DMS 273 (cell line): Measurements from ENCODE around the gene ZFP91.
"Not testable (repeated sequence)": the region's sequence is repeated elsewhere in the genome, so short reads cannot be mapped to it uniquely, and the experiment has no call there.

ENCODE experiments used
- DNase-seq: peaks from one replicate; lab custom pipeline; 2025; ENCODE audit not compliant: unreplicated experiment; lab: John Stamatoyannopoulos, UW

ZFP91 gene

GRCh38 chr11:58578635-58579191, at the start of gene ZFP91:
Gene ZFP91, plus strand, starts transcription at chr11:58579063. Its CDS starts 219 bp downstream, at chr11:58579282.
- DNase-seq = peak; percentile 98

- no peak for DNase-seq
Measured at GRCh38 chr11:58530236-58530635, 48.6 kb upstream of the ZFP91 start.

DNA sequence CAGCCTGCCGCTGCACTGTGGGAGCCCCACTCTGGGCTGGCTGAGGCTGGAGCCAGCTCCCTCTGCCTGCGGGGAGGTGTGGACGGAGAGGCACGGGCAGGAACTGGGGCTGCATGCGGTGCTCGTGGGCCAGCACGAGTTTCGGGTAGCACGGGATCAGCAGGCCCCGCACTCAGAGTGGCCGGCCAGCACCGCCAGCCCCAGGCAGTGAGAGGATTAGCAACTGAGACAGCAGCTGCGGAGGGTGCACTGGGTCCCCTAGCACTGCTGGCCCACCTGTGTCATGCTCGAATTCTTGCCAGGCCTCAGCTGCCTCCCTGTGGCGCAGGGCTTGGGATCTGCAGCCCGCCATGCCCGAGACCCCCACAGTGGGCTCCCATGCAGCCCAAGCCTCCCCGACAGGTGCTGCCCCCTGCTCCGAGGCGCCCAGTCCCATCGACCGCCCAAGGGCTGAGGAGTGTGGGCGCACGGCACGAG, 47.0 kb upstream of the ZFP91 start:
- no peak for DNase-seq

GRCh38 chr11:58546841-58547240, 32.0 kb upstream of the ZFP91 start:
- no peak for DNase-seq

DNA sequence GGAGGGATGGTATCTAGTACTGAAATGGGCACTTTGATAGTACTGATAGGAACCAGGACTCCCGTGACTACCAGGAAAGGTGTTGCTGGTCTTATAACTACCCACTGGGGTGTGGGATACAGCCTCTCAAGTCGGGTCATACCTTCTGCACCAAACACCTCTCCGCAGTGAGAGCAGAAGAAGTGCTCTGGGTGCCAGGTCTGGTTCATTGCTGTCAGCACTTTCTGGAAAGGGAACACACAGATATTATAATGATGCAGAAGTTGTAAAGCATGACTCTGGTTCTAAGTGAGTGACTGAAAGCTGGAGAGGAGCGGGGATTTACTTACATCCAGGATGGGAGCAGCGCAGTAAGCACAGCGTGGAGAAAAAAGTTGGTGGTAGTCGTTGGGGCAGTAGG, 29.2 kb upstream of the ZFP91 start:
- no peak for DNase-seq

GRCh38 chr11:58560842-58561241, 18.0 kb upstream of the ZFP91 start:
- no peak for DNase-seq

DNA sequence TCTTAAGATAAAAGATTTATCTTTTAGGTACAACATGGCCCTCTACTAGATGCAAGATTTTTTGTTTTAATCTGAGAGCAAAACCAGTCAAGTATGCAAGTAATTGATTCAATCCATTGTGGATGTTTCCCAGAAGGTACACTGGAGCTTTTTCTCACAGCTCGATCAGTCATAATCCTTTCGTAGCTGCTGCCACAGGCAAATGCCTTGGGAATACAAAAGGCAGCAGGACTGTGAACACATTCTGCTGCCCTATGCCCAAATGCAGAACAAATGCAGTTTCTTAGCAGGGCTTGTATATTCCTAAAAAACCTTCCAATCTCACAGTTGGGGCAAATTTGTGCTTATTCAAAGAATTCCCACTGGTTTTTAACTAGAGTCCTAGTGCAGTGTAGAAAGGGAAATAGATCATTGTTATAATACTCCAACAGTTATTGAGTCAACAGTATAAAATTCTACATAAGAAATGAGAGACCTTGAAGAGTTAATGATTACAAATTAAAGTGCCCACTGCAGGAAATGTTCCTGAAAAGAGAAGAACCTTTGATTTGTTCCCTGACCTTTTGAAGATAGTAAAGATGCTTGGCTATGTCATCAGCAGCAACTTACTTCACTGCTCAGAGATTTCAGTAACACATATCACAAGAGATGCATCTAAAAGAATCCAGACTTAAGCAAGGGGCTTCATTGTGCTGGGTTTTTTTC, 17.3 kb upstream of the ZFP91 start:
- no peak for DNase-seq

DNA sequence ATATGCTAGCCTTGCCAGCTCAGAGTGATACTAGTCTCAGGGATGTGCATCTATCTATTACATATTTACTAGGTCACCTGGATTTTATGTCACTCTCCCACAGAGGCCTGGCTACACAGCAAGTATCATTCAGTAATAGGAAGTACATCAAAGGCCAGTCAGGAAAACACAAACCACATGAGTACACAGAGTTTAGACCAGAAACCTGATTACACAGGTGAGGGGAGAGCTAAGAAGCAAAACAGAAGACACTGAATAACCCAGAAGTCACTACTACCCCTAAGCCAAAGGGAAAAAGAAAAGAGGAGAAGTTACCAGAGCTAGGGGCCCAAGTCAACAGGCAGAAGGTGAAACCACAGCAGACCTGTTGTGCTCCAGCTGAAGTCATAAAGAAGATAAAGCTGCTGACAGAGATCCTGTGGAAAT, 16.5 kb upstream of the ZFP91 start:
- DNase-seq = no peak

DNA sequence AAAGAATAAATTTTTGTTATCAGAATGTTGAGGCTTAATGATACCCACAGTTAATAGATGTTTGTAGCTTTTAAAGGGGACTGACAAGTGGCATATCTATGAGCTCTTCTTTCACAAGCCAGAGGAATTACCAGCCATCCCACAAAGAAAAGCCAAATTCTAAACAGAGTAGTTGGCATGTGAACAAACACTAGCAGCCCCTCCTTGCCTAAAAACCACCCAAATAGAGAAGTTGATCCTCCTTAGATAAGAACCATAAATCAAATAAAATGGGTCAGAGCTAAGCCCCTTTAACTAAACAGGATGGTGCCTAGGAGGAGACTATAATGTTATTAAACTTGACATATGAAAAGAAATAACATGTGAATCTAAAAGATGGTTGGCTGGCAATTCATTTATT, 14.6 kb upstream of the ZFP91 start:
- DNase-seq = no peak

- DNase-seq = peak; percentile 73
Measured at GRCh38 chr11:58567889-58568512, 10.9 kb upstream of the ZFP91 start.

DNA sequence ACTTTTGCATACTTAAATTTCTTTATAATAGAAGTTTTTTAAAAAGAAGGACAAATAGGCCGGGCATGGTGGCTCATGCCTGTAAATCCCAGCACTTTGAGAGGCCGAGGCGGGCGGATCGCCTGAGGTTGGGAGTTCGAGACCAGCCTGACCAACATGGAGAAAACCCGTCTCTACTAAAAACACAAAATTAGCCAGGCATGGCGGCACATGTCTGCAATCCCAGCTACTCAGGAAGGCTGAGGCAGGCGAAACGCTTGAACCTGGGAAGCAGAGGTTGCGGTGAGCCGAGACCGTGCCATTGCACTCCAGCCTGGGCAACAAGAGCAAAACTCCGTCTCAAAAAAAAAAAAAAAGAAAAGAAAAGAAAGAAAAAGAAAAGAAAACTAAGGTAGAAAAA, 6.0 kb upstream of the ZFP91 start:
- DNase-seq = not testable (repeated sequence)

GRCh38 chr11:58573451-58574104, 5.3 kb upstream of the ZFP91 start:
- no peak for DNase-seq

DNA sequence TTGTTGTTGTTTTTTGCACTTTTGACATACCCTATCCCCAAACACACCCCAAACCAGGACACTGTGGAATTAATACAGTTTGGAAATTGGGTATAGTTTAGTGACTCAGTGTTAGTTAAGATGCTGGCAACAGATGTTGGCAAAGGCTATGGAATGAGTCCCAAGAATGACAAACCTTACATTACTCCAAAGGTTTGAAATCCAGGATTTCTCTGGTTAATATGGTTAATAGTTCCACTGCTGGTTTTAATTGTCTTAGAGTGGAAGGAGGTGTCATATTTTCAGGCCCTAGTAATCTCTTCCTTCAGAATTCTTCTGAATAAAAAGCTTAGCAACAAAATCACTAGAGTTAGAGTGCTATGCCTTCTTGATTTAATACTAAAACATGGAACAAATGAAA, 4.0 kb upstream of the ZFP91 start:
- DNase-seq = no peak

- DNase-seq = no peak
Measured at GRCh38 chr11:58575377-58576020, 3.4 kb upstream of the ZFP91 start, which contains the start of gene LPXN. Gene LPXN, minus strand, starts transcription at chr11:58575856. Its CDS starts 84 bp downstream, at chr11:58575772.

DNA sequence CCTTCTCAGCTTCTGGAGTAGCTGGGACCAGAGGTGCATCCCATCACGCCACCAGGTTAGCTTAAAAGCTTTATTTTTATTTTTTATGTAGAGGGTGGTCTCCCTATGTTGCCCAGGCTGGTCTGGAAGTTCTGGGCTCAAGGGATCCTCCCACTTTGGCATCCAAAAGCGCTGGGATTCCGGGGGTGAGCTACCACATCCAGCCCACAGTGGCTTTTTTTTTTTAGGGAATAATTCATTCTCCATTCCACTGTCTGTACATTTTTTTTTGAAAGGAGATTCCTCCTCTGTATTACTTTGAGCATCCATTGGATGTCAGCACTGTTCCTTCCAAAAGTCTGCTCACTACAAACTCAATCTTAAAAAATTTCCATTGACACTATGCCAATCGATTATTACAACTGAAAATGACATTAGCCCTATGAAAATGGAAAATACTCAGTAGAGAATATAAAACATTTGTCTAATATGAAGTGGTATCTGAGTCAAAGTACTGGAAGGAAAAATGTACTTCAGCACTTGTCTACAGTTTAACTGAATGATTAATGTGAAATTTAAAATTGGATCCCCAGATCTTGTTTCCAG, 1.9 kb upstream of the ZFP91 start:
- peak; percentile 23 for DNase-seq

GRCh38 chr11:58577555-58578135, 1.2 kb upstream of the ZFP91 start:
- DNase-seq = peak; percentile 61

- DNase-seq = peak; percentile 95
Measured at GRCh38 chr11:58578136-58578634, 678 bp upstream of the ZFP91 start.

GRCh38 chr11:58579192-58580129, 598 bp downstream of the ZFP91 start:
- peak; percentile 92 for DNase-seq

DNA sequence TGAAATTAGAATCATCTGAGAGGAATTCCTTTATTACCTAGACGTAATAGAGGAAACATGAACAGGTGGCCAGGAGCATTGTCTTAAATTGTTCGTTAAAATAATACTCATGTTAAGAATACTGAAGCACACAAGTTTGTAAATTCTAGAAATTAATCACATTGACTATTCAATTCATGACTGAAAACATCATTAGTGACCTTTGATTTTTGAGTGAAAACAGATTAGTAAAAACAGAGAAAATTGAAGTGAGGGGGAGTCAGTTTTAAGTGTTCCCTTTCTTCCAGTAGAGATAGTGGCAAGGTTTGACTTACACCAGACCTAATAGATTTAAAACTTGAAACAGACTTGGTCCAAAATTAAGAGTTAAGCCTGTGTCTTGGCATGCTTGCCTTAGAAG, 1.4 kb downstream of the ZFP91 start:
- DNase-seq = no peak
